ENCODE measurements around the gene SYCE3. TPM values are rescaled to one million over a fixed set of nuclear protein-coding genes. Genes with fewer than 3 reads are reported as not detected.

The SYCE3 gene
- polyA plus RNA-seq, 3 donors, result 1.9 to 3.1 TPM; not detected in 1

DNA sequence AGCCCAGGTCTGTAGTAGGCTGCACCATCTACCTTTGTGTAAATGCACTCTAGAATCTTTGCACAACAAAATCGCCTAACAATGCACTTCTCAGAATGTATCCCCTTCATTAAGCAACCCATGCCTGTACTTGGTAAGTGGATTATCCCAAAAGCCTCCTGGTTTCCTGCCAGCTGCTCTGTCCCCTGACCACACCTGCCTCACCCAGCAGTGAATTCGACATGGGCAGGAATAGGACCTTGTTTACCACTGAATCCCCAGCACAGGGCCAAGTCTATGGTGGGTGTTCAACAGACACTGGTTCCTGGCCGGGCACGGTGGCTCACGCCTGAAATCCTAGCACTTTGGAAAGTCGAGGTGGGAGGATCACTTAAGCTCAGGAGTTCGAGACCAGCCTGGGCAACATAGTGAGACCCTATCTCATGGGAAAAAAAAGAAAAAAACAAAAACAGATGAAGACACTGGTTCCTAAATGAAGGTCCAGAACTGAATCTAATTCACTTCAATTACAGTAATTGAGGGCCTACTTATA, 5.1 kb upstream of the SYCE3 start:
- H3K4me1 Mint-ChIP-seq, result peaks cover 10% of the 10 kb centered on the region
- H3K27me3 Mint-ChIP-seq (ENCODE audit: low read depth in 3 of 3), result peaks cover 15 to 17% (median 15%) of the 10 kb centered on the region in 3 donors
- no peak overlapping the region for H3K4me3 Mint-ChIP-seq
- Histone ChIP-seq H3K36me3 (replicated peaks in 1 of 2; ENCODE audit: control insufficient read depth in 1 of 2, insufficient read depth in 2 of 2, low read length in 2 of 2) (peaks cover 31 to 49% of the 10 kb centered on the region in 2 donors), H3K4me3 (replicated peaks in 1 of 3; ENCODE audit: low read depth in 2 of 3, low read length in 3 of 3) (no peak overlapping the region), H3K79me2 (ENCODE audit: insufficient read depth, low read length) (peaks cover 6% of the 10 kb centered on the region), H3K9ac (ENCODE audit: insufficient read depth, low read length, poor library complexity, severe bottlenecking) (no peak overlapping the region), H3K4me2 (replicated peaks; ENCODE audit: extremely low read depth, low read length, poor library complexity, severe bottlenecking) (no peak overlapping the region), H3K9me3 (replicated peaks in 1 of 2; ENCODE audit: control insufficient read depth in 1 of 2, insufficient read depth in 1 of 2, low read length in 2 of 2) (no peaks in the 10 kb centered on the region), H2AFZ (ENCODE audit: insufficient read depth, low read depth, low read length, poor library complexity, severe bottlenecking) (no peak overlapping the region), H4K20me1 (ENCODE audit: insufficient read depth, low read length) (no peaks in the 10 kb centered on the region), H3K4me1 (ENCODE audit: control insufficient read depth in 1 of 2, insufficient read depth in 2 of 2, low read length in 2 of 2) (peaks cover 8 to 11% of the 10 kb centered on the region in 2 donors), H3K27me3 (ENCODE audit: control insufficient read depth in 2 of 2, insufficient read depth in 2 of 2, low read length in 2 of 2) (peaks cover 0 to 8% of the 10 kb centered on the region in 2 donors), H3K27ac (ENCODE audit: low read depth in 1 of 2, low read length in 2 of 2) (no peak overlapping the region)
- TF ChIP-seq, protein P1, sequence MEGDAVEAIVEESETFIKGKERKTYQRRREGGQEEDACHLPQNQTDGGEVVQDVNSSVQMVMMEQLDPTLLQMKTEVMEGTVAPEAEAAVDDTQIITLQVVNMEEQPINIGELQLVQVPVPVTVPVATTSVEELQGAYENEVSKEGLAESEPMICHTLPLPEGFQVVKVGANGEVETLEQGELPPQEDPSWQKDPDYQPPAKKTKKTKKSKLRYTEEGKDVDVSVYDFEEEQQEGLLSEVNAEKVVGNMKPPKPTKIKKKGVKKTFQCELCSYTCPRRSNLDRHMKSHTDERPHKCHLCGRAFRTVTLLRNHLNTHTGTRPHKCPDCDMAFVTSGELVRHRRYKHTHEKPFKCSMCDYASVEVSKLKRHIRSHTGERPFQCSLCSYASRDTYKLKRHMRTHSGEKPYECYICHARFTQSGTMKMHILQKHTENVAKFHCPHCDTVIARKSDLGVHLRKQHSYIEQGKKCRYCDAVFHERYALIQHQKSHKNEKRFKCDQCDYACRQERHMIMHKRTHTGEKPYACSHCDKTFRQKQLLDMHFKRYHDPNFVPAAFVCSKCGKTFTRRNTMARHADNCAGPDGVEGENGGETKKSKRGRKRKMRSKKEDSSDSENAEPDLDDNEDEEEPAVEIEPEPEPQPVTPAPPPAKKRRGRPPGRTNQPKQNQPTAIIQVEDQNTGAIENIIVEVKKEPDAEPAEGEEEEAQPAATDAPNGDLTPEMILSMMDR (IDR thresholded peaks at IDR 0.05), result no peak
- no peak for DNase-seq
- H3K9me3 Mint-ChIP-seq, result peaks cover 0 to 2% (median 0%) of the 10 kb centered on the region in 7 donors
- intact Hi-C loops (cut with micrococcal nuclease), result no loop called here
- H3K36me3 Mint-ChIP-seq, result peaks cover 34 to 52% of the 10 kb centered on the region in 2 donors
- 100% methylated on average over 5 of the region's 7 CpGs for WGBS (ENCODE audit: insufficient coverage)
- peak overlapping the region in 2 of 7 donors; percentile 9 to 73 for H3K27ac Mint-ChIP-seq

- no peak for DNase-seq
- intact Hi-C loops (cut with micrococcal nuclease), result loop anchor here (5.0 kb wide), 3 partner anchors 37 to 58 kb away; partner anchors contain the start of genes LMF2 (in 1 of the 2), NCAPH2 (in 1 of the 2) and SCO2 (in 1 of the 2)
- Histone ChIP-seq H4K20me1 (ENCODE audit: insufficient read depth, low read length) (no peaks in the 10 kb centered on the region), H3K4me1 (ENCODE audit: control insufficient read depth in 1 of 2, insufficient read depth in 2 of 2, low read length in 2 of 2) (peaks cover 8 to 13% of the 10 kb centered on the region in 2 donors), H3K36me3 (replicated peaks in 1 of 2; ENCODE audit: control insufficient read depth in 1 of 2, insufficient read depth in 2 of 2, low read length in 2 of 2) (peaks cover 9 to 15% of the 10 kb centered on the region in 2 donors), H3K79me2 (ENCODE audit: insufficient read depth, low read length) (peaks cover 6% of the 10 kb centered on the region), H3K4me3 (replicated peaks in 1 of 3; ENCODE audit: low read depth in 2 of 3, low read length in 3 of 3) (no peak overlapping the region), H2AFZ (ENCODE audit: insufficient read depth, low read depth, low read length, poor library complexity, severe bottlenecking) (no peak overlapping the region), H3K9ac (ENCODE audit: insufficient read depth, low read length, poor library complexity, severe bottlenecking) (no peak overlapping the region), H3K27ac (ENCODE audit: low read depth in 1 of 2, low read length in 2 of 2) (no peak overlapping the region), H3K9me3 (replicated peaks in 1 of 2; ENCODE audit: control insufficient read depth in 1 of 2, insufficient read depth in 1 of 2, low read length in 2 of 2) (no peaks in the 10 kb centered on the region), H3K27me3 (ENCODE audit: control insufficient read depth in 2 of 2, insufficient read depth in 2 of 2, low read length in 2 of 2) (peaks cover 0 to 8% of the 10 kb centered on the region in 2 donors), H3K4me2 (replicated peaks; ENCODE audit: extremely low read depth, low read length, poor library complexity, severe bottlenecking) (no peak overlapping the region)
- Mint-ChIP-seq H3K4me1 (peaks cover 17% of the 10 kb centered on the region), H3K4me3 (peak overlapping the region in 1 of 2 donors; percentile 35), H3K36me3 (peaks cover 7 to 17% of the 10 kb centered on the region in 2 donors), H3K27me3 (ENCODE audit: low read depth in 3 of 3) (peaks cover 15 to 20% (median 18%) of the 10 kb centered on the region in 3 donors), H3K9me3 (peaks cover 0 to 2% (median 0%) of the 10 kb centered on the region in 7 donors), H3K27ac (peak overlapping the region in 1 of 7 donors; percentile 36)
- 98% methylated on average over 11 of the region's 11 CpGs for WGBS (ENCODE audit: insufficient coverage)
- TF ChIP-seq, protein P1 (IDR thresholded peaks at IDR 0.05), result no peak
Observed at GRCh38 chr22:50564289-50564688, 1.6 kb upstream of the SYCE3 start.

Data from CD14-positive monocyte (primary cell).